IMR-90 (cell line): ENCODE results near the gene CDCA4. TPM values are rescaled to one million over a fixed set of nuclear protein-coding genes. Genes with fewer than 3 reads are reported as not detected.

Experiments used
- ATAC-seq: fragments of 200-7000 bp; cut with Tn5 transposase; 2 replicates; pipeline ENCODE4 v1.9.1; 2020; ENCODE audit warnings: low read depth, mild to moderate bottlenecking, moderate library complexity
- BruUV-seq: library from RNA; stranded (reverse); fragments of 400-500 nt; replicated peaks from 2 replicates; lab custom pipeline; 2021; lab: Mats Ljungman, UMichigan
- CTCF ChIA-PET: fragments of 300-600 bp; formaldehyde crosslinking; extraction: SDS; loops from one replicate; lab custom pipeline; 2021; ENCODE audit warnings: antibody characterized with exemption; lab: Yijun Ruan, JAX
- POLR2A ChIA-PET: fragments of 300-600 bp; sonication (Branson Sonifier 250); formaldehyde crosslinking; loops from one replicate; lab custom pipeline; 2022; ENCODE audit warnings: antibody characterized with exemption; ENCODE audit not compliant: unreplicated experiment; lab: Charles Lee
- DNase-seq: peaks from one replicate; pipeline ENCODE4 v3.0.0; 2013
- H2AFZ ChIP-seq: replicated peaks from 2 replicates; pipeline ENCODE3; 2013; ENCODE audit warnings: low read length, mild to moderate bottlenecking; ENCODE audit not compliant: poor library complexity
- H2AK5ac ChIP-seq: 2 replicates; pipeline ENCODE4 v1.6.1; 2013; ENCODE audit warnings: low read depth, low read length, inconsistent platforms
- H2AK9ac ChIP-seq: replicated peaks from 2 replicates; pipeline ENCODE3; 2013; ENCODE audit warnings: mild to moderate bottlenecking, low read depth, low read length, moderate library complexity; ENCODE audit not compliant: poor library complexity
- H2BK120ac ChIP-seq: 2 replicates; pipeline ENCODE4 v1.6.1; 2013; ENCODE audit warnings: low read depth, low read length, inconsistent platforms
- H2BK15ac ChIP-seq: 3 replicates; pipeline ENCODE4 v1.6.1; 2013; ENCODE audit warnings: low read depth, low read length, inconsistent platforms
- H2BK20ac ChIP-seq: 2 replicates; pipeline ENCODE4 v1.6.1; 2013; ENCODE audit warnings: low read depth, mild to moderate bottlenecking, inconsistent platforms, low read length, moderate library complexity
- H2BK5ac ChIP-seq: 2 replicates; pipeline ENCODE4 v1.6.1; 2013; ENCODE audit warnings: mild to moderate bottlenecking, low read depth, low read length, inconsistent platforms; ENCODE audit not compliant: poor library complexity, severe bottlenecking
- H3K14ac ChIP-seq: replicated peaks from 2 replicates; pipeline ENCODE4 v1.6.1; 2013; ENCODE audit warnings: low read depth, low read length, inconsistent platforms
- H3K18ac ChIP-seq: 2 replicates; pipeline ENCODE4 v1.6.1; 2013; ENCODE audit warnings: low read depth, low read length, control low read depth
- H3K23ac ChIP-seq: 2 replicates; pipeline ENCODE4 v1.6.1; 2013; ENCODE audit warnings: low read depth, low read length, inconsistent platforms
- H3K27ac ChIP-seq: 2 replicates; pipeline ENCODE4 v1.5.1; 2013; ENCODE audit warnings: mild to moderate bottlenecking, control low read depth, low read length; ENCODE audit not compliant: insufficient read depth
- H3K27me3 ChIP-seq: 2 replicates; pipeline ENCODE4 v1.6.1; 2013; ENCODE audit warnings: low read length; ENCODE audit not compliant: control insufficient read depth, insufficient read depth
- H3K36me3 ChIP-seq: 2 replicates; pipeline ENCODE4 v1.6.1; 2013; ENCODE audit warnings: low read length, mixed read lengths; ENCODE audit not compliant: control insufficient read depth, insufficient read depth
- H3K4ac ChIP-seq: 2 replicates; pipeline ENCODE4 v1.6.1; 2013; ENCODE audit warnings: low read depth, low read length, inconsistent platforms
- H3K4me1 ChIP-seq: 2 replicates; pipeline ENCODE4 v1.6.1; 2013; ENCODE audit warnings: low read length, mixed read lengths; ENCODE audit not compliant: control insufficient read depth, insufficient read depth
- H3K4me2 ChIP-seq: 2 replicates; pipeline ENCODE4 v1.6.1; 2013; ENCODE audit warnings: low read depth, mild to moderate bottlenecking, control low read depth, low read length, moderate library complexity
- H3K4me3 ChIP-seq: 2 replicates; pipeline ENCODE4 v1.5.1; 2013; ENCODE audit warnings: low read depth, mild to moderate bottlenecking, control low read depth, low read length, moderate library complexity; ENCODE audit not compliant: insufficient read depth
- H3K56ac ChIP-seq: 2 replicates; pipeline ENCODE4 v1.6.1; 2013; ENCODE audit warnings: low read length, inconsistent platforms; ENCODE audit not compliant: insufficient read depth; ENCODE audit errors: extremely low read depth
- H3K79me1 ChIP-seq, 2 experiments: 2 replicates each; pipeline ENCODE4 v1.6.1; 2013; ENCODE audit warnings: low read length in 2 of 2, inconsistent platforms in 1 of 2, low read depth in 1 of 2
- H3K9ac ChIP-seq: 2 replicates; pipeline ENCODE4 v1.6.1; 2013; ENCODE audit warnings: low read depth, low read length, control low read depth
- H3K9me1 ChIP-seq: 2 replicates; pipeline ENCODE4 v1.6.1; 2013; ENCODE audit warnings: low read length, inconsistent platforms; ENCODE audit not compliant: insufficient read depth
- H3K9me3 ChIP-seq: 2 replicates; pipeline ENCODE4 v1.6.1; 2013; ENCODE audit warnings: low read length; ENCODE audit not compliant: control insufficient read depth, insufficient read depth
- H4K20me1 ChIP-seq: 2 replicates; pipeline ENCODE4 v1.6.1; 2013; ENCODE audit warnings: low read length, inconsistent platforms; ENCODE audit not compliant: insufficient read depth
- H4K5ac ChIP-seq: 2 replicates; pipeline ENCODE4 v1.6.1; 2013; ENCODE audit warnings: mild to moderate bottlenecking, low read depth, low read length, control low read depth
- H4K8ac ChIP-seq, 2 experiments: 2 replicates each; pipeline ENCODE4 v1.6.1; 2013; ENCODE audit warnings: low read depth in 2 of 2, low read length in 2 of 2, control low read depth in 1 of 2, inconsistent platforms in 1 of 2
- H4K91ac ChIP-seq: 2 replicates; pipeline ENCODE4 v1.6.1; 2013; ENCODE audit warnings: low read depth, low read length, inconsistent platforms; ENCODE audit not compliant: insufficient read depth
- MAZ ChIP-seq: IDR thresholded peaks from 2 replicates; pipeline ENCODE4 v1.6.1; 2012; ENCODE audit warnings: low read depth, mild to moderate bottlenecking, low read length, improper control_type of control experiment, moderate library complexity, borderline replicate concordance
- RCOR1 ChIP-seq: IDR thresholded peaks from 2 replicates; pipeline ENCODE4 v1.6.1; 2012; ENCODE audit warnings: mild to moderate bottlenecking, low read length, improper control_type of control experiment; ENCODE audit not compliant: insufficient replicate concordance
- RFX5 ChIP-seq: IDR thresholded peaks from 2 replicates; pipeline ENCODE4 v1.8.0; 2012; ENCODE audit warnings: low read depth, mild to moderate bottlenecking, low read length, moderate library complexity
- WGBS, 2 experiments: methylation state at CpG; one replicate each; pipeline versions ENCODE4 v1.1.5 to v1.1.7; 2013; ENCODE audit warnings: missing lambda C conversion rate in 2 of 2; ENCODE audit not compliant: insufficient read length in 1 of 2; ENCODE audit errors: extremely low coverage in 2 of 2; 5-methylcytosine and 5-hydroxymethylcytosine counted together
- dilution Hi-C: fragments of 300-500 bp; cut with HindIII; formaldehyde crosslinking; loops from one replicate; pipeline ENCODE4 v1.14.3; 2018; ENCODE audit warnings: low sequenced_read_pairs; ENCODE audit not compliant: unreplicated experiment
- in situ Hi-C: fragments of 300-500 bp; cut with MboI; formaldehyde crosslinking; loops from 3 replicates; pipeline ENCODE4 v1.14.3; 2019; ENCODE audit warnings: low sequenced_read_pairs, inconsistent platforms, mixed read lengths
- intact Hi-C: fragments of 100-400 bp; cut with micrococcal nuclease; formaldehyde crosslinking; loops from 2 replicates; pipeline ENCODE4 v1.10.0; 2022
- polyA plus RNA-seq, 3 experiments: library from polyadenylated mRNA; depleted of rRNA; stranded (reverse); fragments of >200 nt; gene quantifications; 2 replicates each; pipeline ENCODE4 v1.2.3, GENCODE V29; 2012; ENCODE audit warnings: low replicate concordance in 1 of 3
- total RNA-seq: library from RNA; depleted of rRNA; stranded (reverse); fragments of >200 nt; gene quantifications from 2 replicates; pipeline ENCODE4 v1.2.3, GENCODE V29; 2012
- TF ChIP-seq, protein P1 (sequence below): conservative IDR thresholded peaks from 2 replicates; pipeline ENCODE4 v1.5.1; 2012; ENCODE audit warnings: mild to moderate bottlenecking, low read depth, low read length, improper control_type of control experiment

Gene CDCA4
- total and polyA plus RNA-seq, 2 of the 4 experiments (the other 2 are of a cell fraction) = 17.7 to 18.6 TPM

DNA sequence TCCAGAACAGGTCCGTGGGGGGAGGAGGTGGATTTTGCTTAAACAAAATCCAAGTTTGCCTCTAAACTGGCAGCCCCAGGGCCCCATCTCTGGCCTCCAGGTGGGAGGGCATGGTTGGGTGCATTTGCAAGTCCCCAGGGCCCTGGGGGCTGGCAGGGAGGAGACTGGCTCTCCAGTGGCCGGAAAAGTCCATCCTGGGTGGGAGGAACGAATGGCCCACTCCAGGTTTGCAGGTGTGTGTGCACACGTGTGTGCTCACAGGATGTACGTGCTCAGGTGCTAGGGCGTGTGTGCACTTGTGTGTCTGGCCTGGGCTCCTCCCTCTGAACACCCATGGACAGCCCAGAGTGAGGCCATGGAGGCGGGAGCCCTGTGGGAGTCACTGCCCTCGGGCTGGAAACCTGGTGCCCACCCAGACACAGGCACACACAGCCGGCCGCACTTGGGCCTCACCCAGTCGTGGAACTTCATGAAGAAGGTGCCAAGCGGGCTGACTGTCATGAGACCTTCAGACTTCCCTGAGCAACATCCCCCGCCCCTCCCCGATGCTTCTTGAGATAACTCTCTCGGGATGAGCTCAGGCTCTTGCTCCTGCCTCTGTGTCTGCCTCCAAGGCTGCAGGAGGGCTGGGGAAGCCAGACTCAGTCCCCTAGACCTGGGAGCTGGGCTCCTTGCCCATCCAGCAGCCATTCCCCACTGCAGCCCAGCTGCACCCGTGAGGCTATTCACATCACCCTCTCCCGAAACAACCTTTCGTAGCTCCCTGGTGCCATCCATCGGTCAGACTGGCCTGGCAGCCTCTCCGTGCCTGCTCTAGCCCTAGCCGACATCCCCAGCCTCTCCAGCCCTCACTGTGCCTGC lies 52.1 kb downstream of the CDCA4 start (continued):
- TF ChIP-seq, protein P1, sequence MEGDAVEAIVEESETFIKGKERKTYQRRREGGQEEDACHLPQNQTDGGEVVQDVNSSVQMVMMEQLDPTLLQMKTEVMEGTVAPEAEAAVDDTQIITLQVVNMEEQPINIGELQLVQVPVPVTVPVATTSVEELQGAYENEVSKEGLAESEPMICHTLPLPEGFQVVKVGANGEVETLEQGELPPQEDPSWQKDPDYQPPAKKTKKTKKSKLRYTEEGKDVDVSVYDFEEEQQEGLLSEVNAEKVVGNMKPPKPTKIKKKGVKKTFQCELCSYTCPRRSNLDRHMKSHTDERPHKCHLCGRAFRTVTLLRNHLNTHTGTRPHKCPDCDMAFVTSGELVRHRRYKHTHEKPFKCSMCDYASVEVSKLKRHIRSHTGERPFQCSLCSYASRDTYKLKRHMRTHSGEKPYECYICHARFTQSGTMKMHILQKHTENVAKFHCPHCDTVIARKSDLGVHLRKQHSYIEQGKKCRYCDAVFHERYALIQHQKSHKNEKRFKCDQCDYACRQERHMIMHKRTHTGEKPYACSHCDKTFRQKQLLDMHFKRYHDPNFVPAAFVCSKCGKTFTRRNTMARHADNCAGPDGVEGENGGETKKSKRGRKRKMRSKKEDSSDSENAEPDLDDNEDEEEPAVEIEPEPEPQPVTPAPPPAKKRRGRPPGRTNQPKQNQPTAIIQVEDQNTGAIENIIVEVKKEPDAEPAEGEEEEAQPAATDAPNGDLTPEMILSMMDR = no peak

DNA sequence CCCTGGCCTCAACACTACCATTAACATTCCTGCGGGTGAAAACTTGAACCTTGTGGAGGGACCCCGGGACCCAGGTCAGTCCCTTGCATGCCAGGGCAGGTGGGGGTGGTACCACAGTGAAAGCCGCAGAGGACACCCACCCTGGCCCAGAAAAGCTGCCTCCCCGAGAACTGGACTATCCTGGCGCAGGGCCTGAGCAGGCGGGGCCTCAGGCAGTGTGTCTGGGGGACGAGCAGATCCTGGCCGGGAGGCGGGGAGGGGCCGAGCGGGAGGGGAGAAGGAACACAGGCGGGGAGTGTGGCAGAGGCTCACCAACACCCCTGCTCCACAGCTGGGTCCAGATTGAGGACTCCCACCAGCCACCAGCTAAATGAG lies 52.7 kb downstream of the CDCA4 start:
- H2BK5ac ChIP-seq = no peak overlapping the region
- H2BK20ac ChIP-seq = no peak overlapping the region
- H3K27me3 ChIP-seq = no peaks in the 10 kb centered on the region
- H3K18ac ChIP-seq = peak overlapping the region; percentile 21; the same call in 1 of the 2 replicates
- dilution Hi-C loops (no loop called here), intact Hi-C loops (no loop called here), in situ Hi-C loops (no loop called here)
- DNase-seq = peak; percentile 35
- H3K79me1 ChIP-seq = peaks cover 0 to 33% of the 10 kb centered on the region in 2 experiments; a peak in 1 of 4 replicates
- H3K56ac ChIP-seq = no peak overlapping the region
- peak overlapping the region; percentile 90 for H2AK5ac ChIP-seq
- H2BK120ac ChIP-seq = no peak overlapping the region; the same call in 1 of the 2 replicates
- H2AFZ ChIP-seq = peak overlapping the region; percentile 95
- H3K4me1 ChIP-seq = peaks cover 29% of the 10 kb centered on the region
- no peaks in the 10 kb centered on the region for H3K36me3 ChIP-seq
- H3K9ac ChIP-seq = no peak overlapping the region
- H4K91ac ChIP-seq = peak overlapping the region; percentile 81
- ChIA-PET CTCF (no interaction called here), POLR2A (interaction anchor here (0.7 kb wide), 1 partner anchor 10 kb away, joined by 3 read pairs; the partner anchor contains the start of gene AHNAK2)
- H4K20me1 ChIP-seq = no peaks in the 10 kb centered on the region
- no peak overlapping the region for H4K5ac ChIP-seq
- H3K27ac ChIP-seq = no peak overlapping the region
- no TSS peak for BruUV-seq
- peak overlapping the region; percentile 82 for H3K4me2 ChIP-seq
- no CpG with 5 or more reads among the region's 12 CpGs for WGBS, 2 experiments
- peak overlapping the region; percentile 73 for H3K4ac ChIP-seq
- H2AK9ac ChIP-seq = peak overlapping the region; percentile 90
- TF ChIP-seq RCOR1 (no peak), RFX5 (no peak), MAZ (peak; percentile 65; the same call in 1 of the 2 replicates)
- peak overlapping the region; percentile 80; the same call in 1 of the 2 replicates for H3K23ac ChIP-seq
- no peaks in the 10 kb centered on the region for H3K9me3 ChIP-seq
- H3K14ac ChIP-seq = peak overlapping the region; percentile 84
- H3K4me3 ChIP-seq = no peak overlapping the region
- H4K8ac ChIP-seq = peak overlapping the region in 1 of 2 experiments; percentile 84; a peak in 2 of 4 replicates
- no peak overlapping the region for H2BK15ac ChIP-seq
- peak; percentile 38 for ATAC-seq
- peaks cover 5% of the 10 kb centered on the region for H3K9me1 ChIP-seq
